ENCODE measurements around the gene OR2T3. TPM values are rescaled to one million over a fixed set of nuclear protein-coding genes. Genes with fewer than 3 reads are reported as not detected.
"Not testable (repeated sequence)": the region's sequence is repeated elsewhere in the genome, so short reads cannot be mapped to it uniquely, and the experiment has no call there.

OR2T3 gene
- total and polyA plus RNA-seq, 2 of the 4 experiments (the other 2 are of a cell fraction), result not detected

GRCh38 chr1:248456635-248457034 lies 16.5 kb upstream of the OR2T3 start:
- H3K36me3 ChIP-seq (ENCODE audit: control insufficient read depth, insufficient read depth, low read length); DNase-seq; CTCF ChIA-PET; H3K23ac ChIP-seq (ENCODE audit: low read depth, low read length); H4K20me1 ChIP-seq (ENCODE audit: insufficient read depth, low read length); H2AFZ ChIP-seq (replicated peaks; ENCODE audit: low read length, poor library complexity); H3K27me3 ChIP-seq (ENCODE audit: control insufficient read depth, insufficient read depth, low read length); H3K79me1 ChIP-seq (ENCODE audit: low read depth in 1 of 2, low read length in 2 of 2); H2BK15ac ChIP-seq (ENCODE audit: low read depth, low read length); H3K4me1 ChIP-seq (ENCODE audit: control insufficient read depth, insufficient read depth, low read length); H3K4me2 ChIP-seq (ENCODE audit: low read depth, low read length); H2AK5ac ChIP-seq (ENCODE audit: low read depth, low read length); H3K27ac ChIP-seq (ENCODE audit: insufficient read depth, low read length); H4K5ac ChIP-seq (ENCODE audit: low read depth, low read length); H3K9me1 ChIP-seq (ENCODE audit: insufficient read depth, low read length); H3K14ac ChIP-seq (replicated peaks; ENCODE audit: low read depth, low read length); H3K4ac ChIP-seq (ENCODE audit: low read depth, low read length); H4K8ac ChIP-seq (ENCODE audit: low read depth in 2 of 2, low read length in 2 of 2); BruUV-seq (replicated peaks); ATAC-seq (ENCODE audit: low read depth); H2AK9ac ChIP-seq (replicated peaks; ENCODE audit: low read depth, low read length, poor library complexity); POLR2A ChIA-PET (ENCODE audit: unreplicated experiment); H2BK5ac ChIP-seq (ENCODE audit: low read depth, low read length, poor library complexity, severe bottlenecking); H3K9ac ChIP-seq (ENCODE audit: low read depth, low read length); H4K91ac ChIP-seq (ENCODE audit: insufficient read depth, low read depth, low read length); in situ Hi-C loops (cut with MboI; ENCODE audit: low sequenced_read_pairs); H3K56ac ChIP-seq (ENCODE audit: extremely low read depth, insufficient read depth, low read length); H2BK20ac ChIP-seq (ENCODE audit: low read depth, low read length); intact Hi-C loops (cut with micrococcal nuclease); H3K4me3 ChIP-seq (ENCODE audit: insufficient read depth, low read depth, low read length); H3K18ac ChIP-seq (ENCODE audit: low read depth, low read length); dilution Hi-C loops (cut with HindIII; ENCODE audit: low sequenced_read_pairs, unreplicated experiment); H3K9me3 ChIP-seq (ENCODE audit: control insufficient read depth, insufficient read depth, low read length); H2BK120ac ChIP-seq (ENCODE audit: low read depth, low read length): not testable (repeated sequence)
- no CpG with 5 or more reads among the region's 2 CpGs for WGBS, 2 experiments (ENCODE audit: extremely low coverage in 2 of 2, insufficient read length in 1 of 2)

GRCh38 chr1:248459117-248459516 lies 14.0 kb upstream of the OR2T3 start:
- ATAC-seq (ENCODE audit: low read depth); H3K4me2 ChIP-seq (ENCODE audit: low read depth, low read length); H4K91ac ChIP-seq (ENCODE audit: insufficient read depth, low read depth, low read length); in situ Hi-C loops (cut with MboI; ENCODE audit: low sequenced_read_pairs); H3K4me1 ChIP-seq (ENCODE audit: control insufficient read depth, insufficient read depth, low read length); H3K14ac ChIP-seq (replicated peaks; ENCODE audit: low read depth, low read length); H3K56ac ChIP-seq (ENCODE audit: extremely low read depth, insufficient read depth, low read length); H3K36me3 ChIP-seq (ENCODE audit: control insufficient read depth, insufficient read depth, low read length); H4K8ac ChIP-seq (ENCODE audit: low read depth in 2 of 2, low read length in 2 of 2); BruUV-seq (replicated peaks); H3K4ac ChIP-seq (ENCODE audit: low read depth, low read length); intact Hi-C loops (cut with micrococcal nuclease); H2BK15ac ChIP-seq (ENCODE audit: low read depth, low read length); H3K9me3 ChIP-seq (ENCODE audit: control insufficient read depth, insufficient read depth, low read length); H3K27ac ChIP-seq (ENCODE audit: insufficient read depth, low read length); CTCF ChIA-PET; H3K9me1 ChIP-seq (ENCODE audit: insufficient read depth, low read length); H4K5ac ChIP-seq (ENCODE audit: low read depth, low read length); H3K9ac ChIP-seq (ENCODE audit: low read depth, low read length); H2BK5ac ChIP-seq (ENCODE audit: low read depth, low read length, poor library complexity, severe bottlenecking); H3K4me3 ChIP-seq (ENCODE audit: insufficient read depth, low read depth, low read length); H3K79me1 ChIP-seq (ENCODE audit: low read depth in 1 of 2, low read length in 2 of 2); DNase-seq; POLR2A ChIA-PET (ENCODE audit: unreplicated experiment); H2BK20ac ChIP-seq (ENCODE audit: low read depth, low read length); H2AFZ ChIP-seq (replicated peaks; ENCODE audit: low read length, poor library complexity); H3K27me3 ChIP-seq (ENCODE audit: control insufficient read depth, insufficient read depth, low read length); H3K18ac ChIP-seq (ENCODE audit: low read depth, low read length); H2AK9ac ChIP-seq (replicated peaks; ENCODE audit: low read depth, low read length, poor library complexity); H2AK5ac ChIP-seq (ENCODE audit: low read depth, low read length); H3K23ac ChIP-seq (ENCODE audit: low read depth, low read length); H4K20me1 ChIP-seq (ENCODE audit: insufficient read depth, low read length); dilution Hi-C loops (cut with HindIII; ENCODE audit: low sequenced_read_pairs, unreplicated experiment); H2BK120ac ChIP-seq (ENCODE audit: low read depth, low read length): not testable (repeated sequence)
- WGBS, 2 experiments (ENCODE audit: extremely low coverage in 2 of 2, insufficient read length in 1 of 2), result no CpG with 5 or more reads among the region's 7 CpGs
